Stimulated activated naive CD8-positive, alpha-beta T cell treated with anti-CD3 and anti-CD28 coated beads, Interleukin-15, Interleukin-2, amounts not matched to agents 100 ng/mL and 50 ng/mL, for 24 hours (primary cell): ENCODE measurements around the gene ERVMER34-1.

Experiments used
- H3K27ac Mint-ChIP-seq: one replicate; pipeline ENCODE4 v1.8.0; 2021; ENCODE audit warnings: mild to moderate bottlenecking, mixed read lengths
- H3K27me3 Mint-ChIP-seq: one replicate; pipeline ENCODE4 v1.8.0; 2021; ENCODE audit warnings: mixed read lengths
- H3K36me3 Mint-ChIP-seq: one replicate; pipeline ENCODE4 v1.8.0; 2021; ENCODE audit warnings: low read depth, mixed read lengths
- H3K4me1 Mint-ChIP-seq: one replicate; pipeline ENCODE4 v1.8.0; 2021; ENCODE audit warnings: low read depth, mixed read lengths
- H3K4me3 Mint-ChIP-seq: one replicate; pipeline ENCODE4 v1.8.0; 2021; ENCODE audit warnings: mild to moderate bottlenecking, mixed read lengths
- H3K9me3 Mint-ChIP-seq: one replicate; pipeline ENCODE4 v1.8.0; 2021; ENCODE audit warnings: mixed read lengths

The ERVMER34-1 gene, protein sequence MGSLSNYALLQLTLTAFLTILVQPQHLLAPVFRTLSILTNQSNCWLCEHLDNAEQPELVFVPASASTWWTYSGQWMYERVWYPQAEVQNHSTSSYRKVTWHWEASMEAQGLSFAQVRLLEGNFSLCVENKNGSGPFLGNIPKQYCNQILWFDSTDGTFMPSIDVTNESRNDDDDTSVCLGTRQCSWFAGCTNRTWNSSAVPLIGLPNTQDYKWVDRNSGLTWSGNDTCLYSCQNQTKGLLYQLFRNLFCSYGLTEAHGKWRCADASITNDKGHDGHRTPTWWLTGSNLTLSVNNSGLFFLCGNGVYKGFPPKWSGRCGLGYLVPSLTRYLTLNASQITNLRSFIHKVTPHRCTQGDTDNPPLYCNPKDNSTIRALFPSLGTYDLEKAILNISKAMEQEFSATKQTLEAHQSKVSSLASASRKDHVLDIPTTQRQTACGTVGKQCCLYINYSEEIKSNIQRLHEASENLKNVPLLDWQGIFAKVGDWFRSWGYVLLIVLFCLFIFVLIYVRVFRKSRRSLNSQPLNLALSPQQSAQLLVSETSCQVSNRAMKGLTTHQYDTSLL

GRCh38 chr4:52750819-52751486 is at the start of gene ERVMER34-1:
TSS of gene ERVMER34-1 (minus strand) at chr4:52751425. CDS start at chr4:52745520, 5,905 bp downstream.
- Mint-ChIP-seq H3K4me3 (peak within 1 kb of the TSS; percentile 68), H3K36me3 (no peaks in the 10 kb centered on the region), H3K27me3 (peaks cover 60% of the 10 kb centered on the region), H3K27ac (no peak within 1 kb of the TSS), H3K9me3 (no peaks in the 10 kb centered on the region), H3K4me1 (peaks cover 13% of the 10 kb centered on the region)

DNA sequence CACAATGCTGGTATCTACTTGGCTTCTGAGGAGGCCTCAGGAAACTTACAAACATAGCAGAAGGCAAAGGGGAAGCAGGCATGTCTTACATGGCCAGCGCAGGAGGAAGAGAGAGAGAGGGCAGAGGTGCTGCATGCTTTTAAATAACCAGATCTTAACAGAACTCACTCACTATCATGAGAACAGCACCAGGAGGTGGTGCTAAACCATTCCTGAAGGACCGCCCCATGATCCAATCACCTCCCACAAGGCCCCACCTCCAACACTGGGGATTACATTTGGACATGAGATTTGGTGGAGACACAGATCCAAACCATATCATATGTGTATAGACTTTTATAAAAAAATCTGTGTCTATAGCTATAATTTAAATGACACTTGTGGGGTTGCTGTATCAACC is 48.6 kb upstream of the ERVMER34-1 start:
- H3K27me3 Mint-ChIP-seq: peaks cover 7% of the 10 kb centered on the region
- H3K4me1 Mint-ChIP-seq: no peaks in the 10 kb centered on the region
- H3K9me3 Mint-ChIP-seq: no peaks in the 10 kb centered on the region
- H3K36me3 Mint-ChIP-seq: no peaks in the 10 kb centered on the region
- no peak overlapping the region for H3K27ac Mint-ChIP-seq
- no peak overlapping the region for H3K4me3 Mint-ChIP-seq

GRCh38 chr4:52795533-52795932 is 44.3 kb upstream of the ERVMER34-1 start:
- Mint-ChIP-seq H3K27me3 (peaks cover 3% of the 10 kb centered on the region), H3K36me3 (no peaks in the 10 kb centered on the region), H3K27ac (no peak overlapping the region), H3K9me3 (no peaks in the 10 kb centered on the region), H3K4me1 (no peaks in the 10 kb centered on the region), H3K4me3 (no peak overlapping the region)

DNA sequence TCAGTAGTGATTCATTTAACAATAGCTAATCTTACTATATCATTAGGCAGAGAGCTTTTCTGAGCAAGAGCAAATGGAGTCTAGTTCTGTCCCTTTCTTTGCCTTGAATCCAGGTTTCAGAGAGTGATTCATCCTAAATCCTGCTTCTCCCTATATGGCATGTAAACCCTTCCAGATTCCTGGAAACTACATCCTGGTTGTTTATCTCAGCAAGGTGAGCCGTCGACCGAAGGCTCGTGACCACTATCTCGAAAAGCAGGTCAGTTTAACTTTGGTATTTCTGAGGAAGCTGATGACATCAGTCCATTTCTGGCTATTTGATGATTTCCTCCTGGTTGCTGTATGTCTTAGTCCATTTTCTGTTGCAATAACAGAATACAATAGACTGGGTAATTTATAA is 40.7 kb upstream of the ERVMER34-1 start:
- Mint-ChIP-seq H3K27ac (no peak overlapping the region), H3K9me3 (no peaks in the 10 kb centered on the region), H3K27me3 (no peaks in the 10 kb centered on the region), H3K4me1 (no peaks in the 10 kb centered on the region), H3K36me3 (no peaks in the 10 kb centered on the region), H3K4me3 (no peak overlapping the region)

DNA sequence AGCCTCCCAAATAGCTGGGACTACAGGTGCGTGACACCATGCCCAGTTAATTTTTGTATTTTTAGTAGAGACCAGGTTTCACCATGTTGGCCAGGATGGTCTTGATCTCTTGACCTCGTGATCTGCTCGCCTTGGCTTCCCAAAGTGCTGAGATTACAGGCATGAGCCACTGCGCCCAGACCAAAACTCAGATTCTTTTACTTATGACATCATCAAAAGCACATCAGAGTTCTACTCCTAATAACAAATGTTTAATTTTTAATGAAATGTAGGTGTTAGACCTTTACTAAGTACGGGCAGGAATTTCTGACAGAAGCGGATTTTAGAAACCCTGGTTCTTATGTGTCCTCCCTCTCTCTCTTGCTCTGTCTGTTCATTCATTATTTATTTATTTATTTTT is 38.5 kb upstream of the ERVMER34-1 start:
- H3K9me3 Mint-ChIP-seq: no peaks in the 10 kb centered on the region
- no peaks in the 10 kb centered on the region for H3K27me3 Mint-ChIP-seq
- no peaks in the 10 kb centered on the region for H3K4me1 Mint-ChIP-seq
- no peak overlapping the region for H3K4me3 Mint-ChIP-seq
- H3K27ac Mint-ChIP-seq: no peak overlapping the region
- H3K36me3 Mint-ChIP-seq: no peaks in the 10 kb centered on the region

DNA sequence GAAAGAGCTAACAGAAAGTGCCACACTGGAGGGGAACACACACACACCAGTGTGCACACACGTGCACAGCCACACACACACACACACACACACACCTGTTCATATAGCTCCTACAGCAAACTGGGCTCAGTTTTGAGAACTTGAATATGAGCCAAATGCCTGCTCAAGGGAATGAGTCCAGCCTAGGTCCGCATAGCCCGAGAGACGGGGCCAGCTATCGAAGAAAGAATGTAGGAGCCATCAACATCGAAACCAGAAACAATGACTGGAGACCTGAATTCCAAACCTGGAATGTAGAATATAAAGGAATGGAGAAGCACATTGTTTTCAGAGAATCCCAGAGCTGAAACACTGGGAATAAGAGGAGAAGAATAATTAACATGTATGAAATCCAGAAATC is 37.6 kb upstream of the ERVMER34-1 start:
- Mint-ChIP-seq H3K27me3 (no peaks in the 10 kb centered on the region), H3K4me1 (no peaks in the 10 kb centered on the region)

GRCh38 chr4:52783069-52783468 is 31.8 kb upstream of the ERVMER34-1 start:
- no peaks in the 10 kb centered on the region for H3K36me3 Mint-ChIP-seq
- no peak overlapping the region for H3K4me3 Mint-ChIP-seq
- no peaks in the 10 kb centered on the region for H3K4me1 Mint-ChIP-seq
- no peak overlapping the region for H3K27ac Mint-ChIP-seq
- H3K27me3 Mint-ChIP-seq: no peaks in the 10 kb centered on the region
- H3K9me3 Mint-ChIP-seq: no peaks in the 10 kb centered on the region

More for the DNA sequence above, 37.6 kb upstream of the ERVMER34-1 start:
- Mint-ChIP-seq H3K36me3 (no peaks in the 10 kb centered on the region), H3K27ac (no peak overlapping the region), H3K4me3 (no peak overlapping the region), H3K9me3 (no peaks in the 10 kb centered on the region)

- Mint-ChIP-seq H3K36me3 (no peaks in the 10 kb centered on the region), H3K27me3 (peaks cover 13% of the 10 kb centered on the region), H3K9me3 (no peaks in the 10 kb centered on the region), H3K4me1 (no peaks in the 10 kb centered on the region), H3K4me3 (no peak overlapping the region), H3K27ac (no peak overlapping the region)
Observed at GRCh38 chr4:52780617-52781354, 29.6 kb upstream of the ERVMER34-1 start.

DNA sequence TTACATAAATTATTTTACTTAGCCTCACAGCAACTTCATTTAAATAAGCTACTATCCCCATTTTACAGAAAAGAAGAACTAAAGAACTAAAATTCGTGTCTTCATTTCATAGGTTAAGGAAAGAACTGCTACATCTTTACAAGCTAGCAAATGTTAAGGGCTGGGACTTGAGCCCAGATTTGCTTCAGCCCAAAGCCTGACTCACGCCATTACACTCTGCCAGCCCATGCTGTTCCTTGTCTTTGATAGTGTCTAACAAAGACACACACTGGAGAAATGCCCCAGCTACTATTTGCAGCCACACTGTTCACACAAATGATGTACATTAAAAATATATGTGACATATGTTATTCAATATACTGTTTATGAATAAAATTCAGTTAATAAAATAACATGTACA is 29.0 kb upstream of the ERVMER34-1 start:
- no peaks in the 10 kb centered on the region for H3K9me3 Mint-ChIP-seq
- no peaks in the 10 kb centered on the region for H3K36me3 Mint-ChIP-seq
- no peaks in the 10 kb centered on the region for H3K4me1 Mint-ChIP-seq
- H3K27ac Mint-ChIP-seq: no peak overlapping the region
- no peak overlapping the region for H3K4me3 Mint-ChIP-seq
- H3K27me3 Mint-ChIP-seq: peaks cover 16% of the 10 kb centered on the region

GRCh38 chr4:52760256-52760655 is 9.0 kb upstream of the ERVMER34-1 start:
- H3K36me3 Mint-ChIP-seq: no peaks in the 10 kb centered on the region
- H3K27ac Mint-ChIP-seq: no peak overlapping the region
- H3K27me3 Mint-ChIP-seq: peaks cover 18% of the 10 kb centered on the region
- H3K4me3 Mint-ChIP-seq: no peak overlapping the region
- H3K4me1 Mint-ChIP-seq: no peaks in the 10 kb centered on the region
- H3K9me3 Mint-ChIP-seq: no peaks in the 10 kb centered on the region

GRCh38 chr4:52755426-52755825 is 4.2 kb upstream of the ERVMER34-1 start:
- H3K9me3 Mint-ChIP-seq: no peaks in the 10 kb centered on the region
- no peak overlapping the region for H3K27ac Mint-ChIP-seq

DNA sequence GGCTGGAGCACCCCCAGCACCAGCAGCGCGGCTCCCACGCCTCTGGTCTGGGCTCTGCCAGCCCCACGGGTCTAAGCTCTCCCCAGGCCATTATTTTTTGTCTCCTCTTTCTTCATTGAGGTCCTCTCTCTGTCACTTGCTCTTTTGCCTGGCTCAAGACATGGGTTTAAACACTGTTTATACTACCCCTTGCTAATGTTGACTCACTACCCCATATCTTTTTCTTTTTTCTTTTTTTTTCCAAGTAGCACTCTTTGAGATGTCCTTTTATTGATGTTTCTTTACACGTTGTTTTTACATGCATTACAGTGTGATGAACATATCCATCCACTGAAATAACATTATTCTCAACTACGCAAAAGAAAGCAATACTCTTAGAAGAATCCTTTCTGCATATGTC is 1.7 kb upstream of the ERVMER34-1 start:
- H3K4me3 Mint-ChIP-seq: no peak overlapping the region

More at GRCh38 chr4:52755426-52755825, 4.2 kb upstream of the ERVMER34-1 start:
- no peak overlapping the region for H3K4me3 Mint-ChIP-seq
- peaks cover 52% of the 10 kb centered on the region for H3K27me3 Mint-ChIP-seq
- H3K36me3 Mint-ChIP-seq: no peaks in the 10 kb centered on the region
- peaks cover 12% of the 10 kb centered on the region for H3K4me1 Mint-ChIP-seq

DNA sequence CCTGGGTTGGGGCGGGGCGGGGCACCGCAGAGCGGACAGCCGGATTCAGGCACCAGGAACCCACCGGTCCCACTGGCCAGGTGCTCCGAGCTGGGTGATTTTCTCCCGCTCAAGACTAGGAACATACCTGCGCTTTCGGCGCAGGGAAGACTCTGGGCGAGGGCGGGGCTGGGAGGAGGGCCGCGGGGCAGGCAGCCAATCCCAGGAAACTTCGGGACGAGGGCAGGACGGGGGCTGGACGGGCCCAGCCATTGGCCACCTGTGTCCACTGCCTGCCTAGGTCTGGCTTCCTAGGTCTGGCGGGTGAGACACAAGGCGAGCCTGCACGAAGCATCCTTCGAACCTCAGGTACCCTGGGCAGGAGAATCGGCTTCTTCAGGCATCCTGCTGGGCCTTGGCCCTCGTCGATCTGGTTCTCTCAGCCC is 274 bp upstream of the ERVMER34-1 start:
- Mint-ChIP-seq H3K36me3 (no peaks in the 10 kb centered on the region), H3K4me1 (peaks cover 13% of the 10 kb centered on the region), H3K27ac (no peak overlapping the region), H3K9me3 (no peaks in the 10 kb centered on the region), H3K4me3 (peak overlapping the region; percentile 68), H3K27me3 (peaks cover 56% of the 10 kb centered on the region)

More for the DNA sequence above, 1.7 kb upstream of the ERVMER34-1 start:
- no peak overlapping the region for H3K27ac Mint-ChIP-seq
- H3K9me3 Mint-ChIP-seq: no peaks in the 10 kb centered on the region
- peaks cover 13% of the 10 kb centered on the region for H3K4me1 Mint-ChIP-seq
- H3K27me3 Mint-ChIP-seq: peaks cover 61% of the 10 kb centered on the region
- H3K36me3 Mint-ChIP-seq: no peaks in the 10 kb centered on the region

DNA sequence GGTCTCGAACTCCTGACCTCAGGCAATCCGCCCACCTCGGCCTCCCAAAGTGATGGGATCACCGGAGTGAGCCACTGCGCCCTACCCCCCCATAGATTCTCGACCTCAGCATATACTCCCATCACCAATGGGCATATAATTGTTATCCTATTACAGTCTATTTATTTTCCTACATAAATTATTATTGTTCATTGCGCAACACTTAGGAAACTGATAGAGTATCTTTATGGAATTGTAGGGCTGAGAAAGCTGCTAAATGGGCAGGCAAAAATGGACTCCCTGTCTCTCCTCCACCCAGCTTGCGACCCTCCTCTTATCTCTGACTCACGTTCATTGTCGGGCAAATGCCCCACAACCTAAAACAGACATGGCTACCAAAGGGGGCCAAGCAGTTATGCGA is 1.0 kb downstream of the ERVMER34-1 start:
- H3K36me3 Mint-ChIP-seq: no peaks in the 10 kb centered on the region
- H3K27ac Mint-ChIP-seq: no peak overlapping the region
- no peaks in the 10 kb centered on the region for H3K9me3 Mint-ChIP-seq
- H3K4me3 Mint-ChIP-seq: peak overlapping the region; percentile 49
- peaks cover 13% of the 10 kb centered on the region for H3K4me1 Mint-ChIP-seq
- H3K27me3 Mint-ChIP-seq: peaks cover 63% of the 10 kb centered on the region

GRCh38 chr4:52748432-52748831 is 2.8 kb downstream of the ERVMER34-1 start:
- H3K4me1 Mint-ChIP-seq: peaks cover 13% of the 10 kb centered on the region
- H3K36me3 Mint-ChIP-seq: no peaks in the 10 kb centered on the region
- no peaks in the 10 kb centered on the region for H3K9me3 Mint-ChIP-seq
- H3K27ac Mint-ChIP-seq: no peak overlapping the region
- no peak overlapping the region for H3K4me3 Mint-ChIP-seq
- peaks cover 58% of the 10 kb centered on the region for H3K27me3 Mint-ChIP-seq
